Transverse colon (tissue), 4 donors: Measurements from ENCODE around the gene DLL1.

Source experiments
- CTCF ChIP-seq, 5 experiments: fragments of 200-600 bp in 3 of 5; fragments of 450-650 bp in 2 of 5; sonication (generic) in 3 of 5; IDR thresholded peaks; 1 replicate in 2 of 5; 2 replicates in 3 of 5; pipeline ENCODE4 v1.5.1; 2016 to 2017; ENCODE audit warnings: antibody characterized with exemption in 5 of 5, inconsistent platforms in 3 of 5, mild to moderate bottlenecking in 2 of 5, moderate library complexity in 1 of 5
- POLR2A ChIP-seq: fragments of 450-650 bp; IDR thresholded peaks from one replicate; pipeline ENCODE4 v1.6.1; 2016; ENCODE audit warnings: antibody characterized with exemption, mild to moderate bottlenecking, moderate library complexity
- POLR2AphosphoS5 ChIP-seq, 3 donors: sonication (generic); formaldehyde crosslinking; IDR thresholded peaks; one replicate each; pipeline ENCODE4 v1.6.1; 2016; ENCODE audit warnings: antibody characterized with exemption in 3 of 3

GRCh38 chr6:170260686-170261085, 30.2 kb downstream of the DLL1 start:
- TF ChIP-seq CTCF (IDR thresholded peaks at IDR 0.05) = no peak
- TF ChIP-seq POLR2AphosphoS5 (IDR thresholded peaks at IDR 0.05) = no peak
- TF ChIP-seq POLR2A = no peak
